ENCODE results near the gene SART1.
"Not testable (repeated sequence)": the region's sequence is repeated elsewhere in the genome, so short reads cannot be mapped to it uniquely, and the experiment has no call there.

SART1 gene

DNA sequence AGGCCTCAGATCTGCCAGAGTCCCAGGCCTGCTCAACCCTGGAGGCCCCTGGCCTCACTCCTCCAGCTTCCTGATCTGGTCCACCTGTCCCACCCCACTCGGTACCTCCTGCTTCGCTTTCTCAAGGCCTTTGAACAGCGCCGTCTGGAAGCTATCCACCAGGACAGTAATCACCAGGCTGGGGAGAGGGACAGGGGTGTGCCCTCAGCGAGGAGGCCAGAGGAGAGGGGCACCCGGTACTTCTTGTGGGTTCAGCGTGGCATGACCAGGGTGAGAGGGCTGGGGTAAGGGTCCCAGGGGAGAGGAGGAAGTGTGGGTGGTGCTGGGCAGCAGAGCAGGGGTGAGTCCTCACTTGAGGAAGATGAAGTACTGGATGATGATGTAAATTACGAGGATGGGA is 58.7 kb downstream of the SART1 start:
- no peak for DNase-seq

DNA sequence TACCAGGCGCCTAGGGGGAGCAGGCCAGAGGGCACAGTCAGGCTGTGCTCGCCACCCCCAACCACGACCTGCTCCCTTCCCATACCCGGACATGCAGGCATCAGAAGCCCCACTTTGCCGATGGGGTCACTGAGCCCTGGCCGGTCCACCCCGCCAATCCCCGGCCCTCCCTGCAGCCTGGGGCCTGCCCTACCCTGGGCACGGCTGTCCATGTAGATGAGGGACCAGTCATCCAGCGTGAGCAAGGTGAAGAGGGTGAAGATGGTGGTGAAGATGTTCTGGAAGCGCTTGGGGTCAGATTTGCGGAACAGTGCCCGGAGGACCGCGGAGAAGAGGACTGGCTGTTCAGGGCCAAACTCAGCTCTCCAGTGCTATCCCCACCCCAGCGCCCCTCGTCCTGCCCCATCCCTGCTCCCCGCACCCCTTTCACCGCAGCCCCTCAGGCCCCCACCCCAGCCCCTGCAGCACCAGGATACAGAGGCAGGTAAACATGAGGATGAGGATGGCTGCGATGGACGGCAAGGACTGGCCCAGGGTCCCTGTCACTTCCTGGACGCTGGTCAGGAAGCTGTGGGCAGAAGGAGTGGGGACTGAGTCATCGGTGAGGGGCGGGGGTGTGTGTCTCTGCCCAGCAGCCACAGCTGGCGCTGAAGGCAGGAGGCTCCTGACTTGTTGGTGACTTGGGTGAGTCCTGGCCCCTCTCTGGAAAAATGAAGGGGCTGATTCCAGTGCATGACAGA is 59.3 kb downstream of the SART1 start:
- no peak for DNase-seq

DNA sequence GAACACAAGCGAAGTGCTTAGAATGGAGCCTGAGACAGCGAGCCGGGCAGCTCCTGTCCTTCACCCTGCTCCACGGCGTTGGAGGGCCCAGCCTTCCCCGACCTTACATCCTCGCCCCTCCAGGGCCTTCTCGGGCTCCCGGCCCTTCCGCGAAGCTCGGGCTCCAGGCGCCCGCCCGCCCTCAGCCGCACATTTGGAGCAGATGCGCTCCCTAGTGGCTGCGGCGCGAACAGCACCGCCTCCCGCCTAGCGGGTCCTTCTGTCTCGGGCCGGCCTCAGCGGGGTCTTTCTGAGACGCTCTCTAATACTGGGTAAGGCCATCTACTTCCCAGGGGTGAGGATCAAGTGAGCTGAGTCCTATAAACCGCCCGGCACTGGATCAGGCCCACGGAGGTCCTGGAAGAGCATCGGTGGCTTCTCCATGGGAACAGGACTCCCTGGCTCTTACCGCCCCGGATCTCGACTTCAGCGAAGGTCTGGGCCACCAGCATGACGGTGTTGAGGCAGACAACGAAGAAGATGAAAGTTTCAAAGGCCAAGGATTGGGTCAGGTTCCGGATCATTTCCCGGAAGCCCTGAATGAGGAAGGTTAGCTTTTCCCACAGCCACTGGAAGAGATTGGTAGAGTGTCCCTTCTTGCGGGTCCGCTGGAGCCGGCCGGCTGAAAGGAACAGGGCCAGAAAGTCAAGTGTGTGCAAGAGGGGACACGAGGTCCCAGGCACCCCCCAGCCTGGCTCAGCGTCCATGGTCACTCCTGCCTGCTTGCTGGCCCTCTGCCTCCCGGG is 61.1 kb downstream of the SART1 start:
- peak; percentile 59 for DNase-seq

DNA sequence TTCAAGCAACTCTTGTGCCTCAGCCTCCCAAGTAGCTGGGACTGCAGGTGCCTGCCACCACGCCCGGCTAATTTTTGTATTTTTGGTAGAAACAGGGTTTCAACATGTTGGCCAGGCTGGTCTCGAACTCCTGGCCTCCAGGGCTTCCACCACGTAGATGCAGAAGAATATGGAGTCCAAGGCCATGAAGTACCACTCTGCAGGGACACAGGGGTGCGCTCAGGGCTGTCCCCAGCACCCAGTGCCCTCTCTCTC is 61.6 kb downstream of the SART1 start:
- not testable (repeated sequence) for DNase-seq

DNA sequence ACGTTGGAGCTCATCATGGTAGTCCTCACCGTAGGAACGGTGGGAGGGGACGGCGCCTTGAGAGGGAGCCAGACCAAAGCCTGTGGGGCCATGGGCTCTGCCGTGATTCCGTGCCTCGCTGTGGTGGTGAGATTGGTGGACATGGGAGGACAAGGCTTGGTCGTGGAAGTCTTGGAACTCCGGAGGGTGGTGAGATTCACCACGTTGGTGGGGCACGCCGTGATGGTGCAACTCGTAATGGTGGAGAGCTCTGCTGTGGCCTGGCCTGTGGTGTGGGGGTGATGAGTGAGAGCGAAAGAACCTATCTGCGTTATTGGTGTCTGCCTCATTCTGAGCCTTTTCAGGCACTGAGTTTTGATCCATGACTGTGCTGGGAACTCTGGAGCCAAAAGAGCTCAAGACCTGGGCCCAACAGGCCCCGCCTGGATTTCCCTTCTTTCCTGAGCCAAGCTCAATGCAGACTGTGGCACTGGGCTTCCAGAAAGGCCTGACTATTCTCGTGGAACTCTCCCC is 64.5 kb downstream of the SART1 start, which contains the start of gene CATSPER1:
TSS of gene CATSPER1 (minus strand) at position 463 of the 513 bp plus-strand sequence. CDS start at position 363, 100 bp downstream.
- DNase-seq: no peak

Measured in central memory CD4-positive, alpha-beta T cell (primary cell).